Amygdala (tissue), 56 donors: Measurements from ENCODE around the gene STAG1.
"Not testable (repeated sequence)": the region's sequence is repeated elsewhere in the genome, so short reads cannot be mapped to it uniquely, and the experiment has no call there.

Experiments
- DNase-seq, 56 donors: peaks; one replicate each; lab custom pipeline; 2025; lab: John Stamatoyannopoulos, UW

STAG1 gene

GRCh38 chr3:136749602-136750001 is 2.6 kb downstream of the STAG1 start:
- DNase-seq, result not testable (repeated sequence)

- DNase-seq, result no peak
These were observed 3.1 kb downstream of the STAG1 start for GRCh38 chr3:136749091-136749490.

- DNase-seq, result no peak
These were observed 6.3 kb downstream of the STAG1 start for GRCh38 chr3:136745916-136746315.

- DNase-seq, result no peak
These were observed 11.1 kb downstream of the STAG1 start for GRCh38 chr3:136741063-136741462.

GRCh38 chr3:136740351-136740958 is 11.7 kb downstream of the STAG1 start:
- no peak for DNase-seq

GRCh38 chr3:136736950-136737349 is 15.2 kb downstream of the STAG1 start:
- DNase-seq, result not testable (repeated sequence)

- no peak for DNase-seq
These were observed 17.1 kb downstream of the STAG1 start for GRCh38 chr3:136735103-136735502.

GRCh38 chr3:136734382-136735070 is 17.7 kb downstream of the STAG1 start:
- no peak for DNase-seq

- DNase-seq, result no peak
These were observed 18.8 kb downstream of the STAG1 start for GRCh38 chr3:136733317-136733833.

GRCh38 chr3:136731274-136731884 is 20.8 kb downstream of the STAG1 start:
- DNase-seq, result peak in 7 of 56 donors; percentile 3 to 25 (median 14)

- no peak for DNase-seq
These were observed 21.4 kb downstream of the STAG1 start for GRCh38 chr3:136730595-136731273.

GRCh38 chr3:136728918-136729317 is 23.3 kb downstream of the STAG1 start:
- peak in 11 of 56 donors; percentile 1 to 34 (median 12) for DNase-seq

GRCh38 chr3:136728473-136728872 is 23.7 kb downstream of the STAG1 start:
- DNase-seq, result no peak

- DNase-seq, result no peak
These were observed 26.7 kb downstream of the STAG1 start for GRCh38 chr3:136725468-136725867.

GRCh38 chr3:136722916-136723315 is 29.3 kb downstream of the STAG1 start:
- DNase-seq, result not testable (repeated sequence)

GRCh38 chr3:136722399-136722798 is 29.8 kb downstream of the STAG1 start:
- not testable (repeated sequence) for DNase-seq

GRCh38 chr3:136720091-136720490 is 32.1 kb downstream of the STAG1 start:
- DNase-seq, result no peak

GRCh38 chr3:136716629-136717028 is 35.5 kb downstream of the STAG1 start:
- DNase-seq, result no peak

- DNase-seq, result no peak
These were observed 38.2 kb downstream of the STAG1 start for GRCh38 chr3:136714020-136714419.

GRCh38 chr3:136712941-136713340 is 39.2 kb downstream of the STAG1 start:
- no peak for DNase-seq

- not testable (repeated sequence) for DNase-seq
These were observed 40.3 kb downstream of the STAG1 start for GRCh38 chr3:136711888-136712287.
